CD8-positive, alpha-beta memory T cell (primary cell): ENCODE results near the gene ATP2C2. TPM values are rescaled to one million over a fixed set of nuclear protein-coding genes. Genes with fewer than 3 reads are reported as not detected.
A peak's percentile ranks its signal among the peaks of the same experiment; 100 is the strongest.

Experiments
- CTCF ChIA-PET: fragments of 350-600 bp; sonication (Branson Sonifier 250); formaldehyde crosslinking; loops from one replicate; lab custom pipeline; 2021; ENCODE audit warnings: antibody characterized with exemption; lab: Charles Lee
- POLR2A ChIA-PET: fragments of 350-600 bp; sonication (Branson Sonifier 250); formaldehyde crosslinking; loops from one replicate; lab custom pipeline; 2021; ENCODE audit warnings: antibody characterized with exemption; lab: Charles Lee
- DNase-seq, 5 donors: peaks; one replicate each; pipeline versions ENCODE4 v3.0.0 to v3.0.0-alpha.2; 2020 to 2022; ENCODE audit warnings: mixed read lengths in 1 of 5
- H3K27ac ChIP-seq: one replicate; pipeline ENCODE4 v1.7.0; 2013; ENCODE audit warnings: low read depth, mild to moderate bottlenecking, low read length, moderate library complexity
- H3K27me3 ChIP-seq: 2 replicates; pipeline ENCODE4 v1.7.0; 2013; ENCODE audit warnings: low read length, mild to moderate bottlenecking; ENCODE audit not compliant: insufficient read depth, poor library complexity, severe bottlenecking
- H3K36me3 ChIP-seq: 2 replicates; pipeline ENCODE4 v1.7.0; 2013; ENCODE audit warnings: mild to moderate bottlenecking, low read length, moderate library complexity; ENCODE audit not compliant: insufficient read depth
- H3K4me1 ChIP-seq: 2 replicates; pipeline ENCODE4 v1.7.0; 2013; ENCODE audit warnings: mild to moderate bottlenecking, low read length, moderate library complexity; ENCODE audit not compliant: insufficient read depth
- H3K4me3 ChIP-seq: 2 replicates; pipeline ENCODE4 v1.7.0; 2013; ENCODE audit warnings: mild to moderate bottlenecking, low read length
- H3K9me3 ChIP-seq: 2 replicates; pipeline ENCODE4 v1.7.0; 2013; ENCODE audit warnings: mild to moderate bottlenecking, low read length
- H3K27ac Mint-ChIP-seq, 8 donors: one replicate each; pipeline ENCODE4 v1.8.0; 2020 to 2021; ENCODE audit warnings: mixed read lengths in 8 of 8, mild to moderate bottlenecking in 6 of 8, inconsistent platforms in 3 of 8, moderate library complexity in 3 of 8
- H3K27me3 Mint-ChIP-seq, 2 donors: one replicate each; pipeline ENCODE4 v1.8.0; 2020 to 2021; ENCODE audit warnings: mixed read lengths in 2 of 2, mild to moderate bottlenecking in 1 of 2, moderate library complexity in 1 of 2
- H3K36me3 Mint-ChIP-seq, 3 donors: one replicate each; pipeline ENCODE4 v1.8.0; 2020 to 2021; ENCODE audit warnings: mixed read lengths in 3 of 3, inconsistent platforms in 1 of 3, mild to moderate bottlenecking in 1 of 3
- H3K4me1 Mint-ChIP-seq, 3 donors: one replicate each; pipeline ENCODE4 v1.8.0; 2020 to 2021; ENCODE audit warnings: mixed read lengths in 3 of 3, inconsistent platforms in 1 of 3, mild to moderate bottlenecking in 1 of 3
- H3K4me3 Mint-ChIP-seq, 7 donors: one replicate each; pipeline ENCODE4 v1.8.0; 2020 to 2021; ENCODE audit warnings: mixed read lengths in 7 of 7, mild to moderate bottlenecking in 6 of 7, moderate library complexity in 4 of 7, inconsistent platforms in 2 of 7
- H3K9me3 Mint-ChIP-seq, 5 donors: one replicate each; pipeline ENCODE4 v1.8.0; 2020 to 2022; ENCODE audit warnings: mixed read lengths in 5 of 5, mild to moderate bottlenecking in 3 of 5, moderate library complexity in 2 of 5, inconsistent platforms in 1 of 5
- polyA plus RNA-seq: library from polyadenylated mRNA; unstranded; fragments of 300-500 nt; fragmentation: Illumina TruSeq; gene quantifications from one replicate; pipeline ENCODE4 v1.2.3, GENCODE V29; 2021
- total RNA-seq, 2 experiments: library from RNA; stranded (reverse); gene quantifications; one replicate each; pipeline ENCODE4 v1.2.3, GENCODE V29; 2021

The ATP2C2 gene
- total and polyA plus RNA-seq, 3 experiments from 2014 or later, result not detected

- Histone ChIP-seq H3K4me3 (no peak overlapping the region), H3K36me3 (no peaks in the 10 kb centered on the region), H3K4me1 (no peaks in the 10 kb centered on the region), H3K27ac (no peak overlapping the region), H3K27me3 (peaks cover 19% of the 10 kb centered on the region), H3K9me3 (no peaks in the 10 kb centered on the region)
- Mint-ChIP-seq H3K4me3 (peak overlapping the region in 1 of 7 donors; percentile 1), H3K9me3 (no peaks in the 10 kb centered on the region), H3K27ac (no peak overlapping the region), H3K36me3 (no peaks in the 10 kb centered on the region), H3K4me1 (peaks cover 2 to 8% (median 4%) of the 10 kb centered on the region in 3 donors), H3K27me3 (peaks cover 19 to 57% of the 10 kb centered on the region in 2 donors)
- CTCF ChIA-PET, result no interaction called here
- DNase-seq, result no peak
- POLR2A ChIA-PET, result no interaction called here
These were observed 2.1 kb upstream of the ATP2C2 start for GRCh38 chr16:84366208-84366607.

- no peak overlapping the region for H3K27ac Mint-ChIP-seq
- H3K27ac ChIP-seq, result no peak overlapping the region
- peaks cover 0 to 1% (median 0%) of the 10 kb centered on the region in 3 donors for H3K36me3 Mint-ChIP-seq
- H3K9me3 Mint-ChIP-seq, result no peaks in the 10 kb centered on the region
- H3K9me3 ChIP-seq, result no peaks in the 10 kb centered on the region
- H3K4me1 Mint-ChIP-seq, result peaks cover 2 to 8% (median 4%) of the 10 kb centered on the region in 3 donors
- no peaks in the 10 kb centered on the region for H3K4me1 ChIP-seq
- H3K4me3 ChIP-seq, result no peak overlapping the region
- ChIA-PET POLR2A (no interaction called here), CTCF (no interaction called here)
- peaks cover 19% of the 10 kb centered on the region for H3K27me3 ChIP-seq
- H3K27me3 Mint-ChIP-seq, result peaks cover 25 to 66% of the 10 kb centered on the region in 2 donors
- no peak overlapping the region for H3K4me3 Mint-ChIP-seq
- DNase-seq, result no peak
- no peaks in the 10 kb centered on the region for H3K36me3 ChIP-seq
These were observed 1.0 kb upstream of the ATP2C2 start for GRCh38 chr16:84367297-84367680.

- Histone ChIP-seq H3K4me3 (no peak overlapping the region), H3K36me3 (no peaks in the 10 kb centered on the region), H3K4me1 (no peaks in the 10 kb centered on the region), H3K9me3 (no peaks in the 10 kb centered on the region), H3K27ac (no peak overlapping the region), H3K27me3 (peaks cover 19% of the 10 kb centered on the region)
- no peak overlapping the region for H3K4me3 Mint-ChIP-seq
- H3K9me3 Mint-ChIP-seq, result no peaks in the 10 kb centered on the region
- ChIA-PET POLR2A (no interaction called here), CTCF (no interaction called here)
- peaks cover 2 to 8% (median 4%) of the 10 kb centered on the region in 3 donors for H3K4me1 Mint-ChIP-seq
- H3K27ac Mint-ChIP-seq, result no peak overlapping the region
- DNase-seq, result no peak
- H3K36me3 Mint-ChIP-seq, result peaks cover 0 to 1% (median 0%) of the 10 kb centered on the region in 3 donors
- peaks cover 25 to 64% of the 10 kb centered on the region in 2 donors for H3K27me3 Mint-ChIP-seq
These were observed 509 bp upstream of the ATP2C2 start for GRCh38 chr16:84367750-84368307.

DNA sequence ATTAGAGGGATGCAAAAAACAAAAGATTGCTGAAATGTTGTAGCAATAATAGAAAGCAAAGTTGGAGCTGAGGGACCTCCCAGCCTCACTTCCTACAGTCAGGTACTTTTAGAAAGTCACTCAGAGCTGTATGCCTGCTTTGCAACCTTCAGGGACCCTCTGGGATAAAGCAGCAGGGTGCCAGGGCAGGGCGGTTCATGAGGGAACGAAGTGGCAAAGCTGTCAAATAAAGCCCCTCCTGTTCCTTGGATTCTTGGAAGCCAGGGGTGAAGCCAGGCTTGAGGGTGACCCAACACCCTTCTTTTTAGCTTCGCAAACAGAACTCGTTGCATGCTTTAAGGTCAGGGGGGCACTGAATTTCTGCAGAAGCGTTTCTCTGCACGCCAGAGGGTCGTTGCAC lies 767 bp downstream of the ATP2C2 start:
- H3K27me3 ChIP-seq, result peaks cover 19% of the 10 kb centered on the region
- H3K9me3 ChIP-seq, result no peaks in the 10 kb centered on the region
- Mint-ChIP-seq H3K36me3 (peaks cover 0 to 1% (median 0%) of the 10 kb centered on the region in 3 donors), H3K9me3 (no peaks in the 10 kb centered on the region), H3K27ac (no peak overlapping the region), H3K27me3 (peaks cover 29 to 64% of the 10 kb centered on the region in 2 donors), H3K4me1 (peaks cover 2 to 8% (median 4%) of the 10 kb centered on the region in 3 donors), H3K4me3 (no peak overlapping the region)
- POLR2A ChIA-PET, result no interaction called here
- CTCF ChIA-PET, result no interaction called here
- no peaks in the 10 kb centered on the region for H3K36me3 ChIP-seq
- no peaks in the 10 kb centered on the region for H3K4me1 ChIP-seq
- no peak overlapping the region for H3K27ac ChIP-seq
- no peak overlapping the region for H3K4me3 ChIP-seq
- DNase-seq, result no peak

- DNase-seq, result no peak
- no peak overlapping the region for H3K4me3 Mint-ChIP-seq
- peaks cover 37 to 62% of the 10 kb centered on the region in 2 donors for H3K27me3 Mint-ChIP-seq
- no peaks in the 10 kb centered on the region for H3K9me3 ChIP-seq
- no peaks in the 10 kb centered on the region for H3K9me3 Mint-ChIP-seq
- H3K27ac Mint-ChIP-seq, result no peak overlapping the region
- H3K27ac ChIP-seq, result no peak overlapping the region
- no peak overlapping the region for H3K4me3 ChIP-seq
- ChIA-PET CTCF (no interaction called here), POLR2A (no interaction called here)
- H3K36me3 Mint-ChIP-seq, result peaks cover 0 to 1% (median 0%) of the 10 kb centered on the region in 3 donors
- H3K36me3 ChIP-seq, result no peaks in the 10 kb centered on the region
- H3K4me1 Mint-ChIP-seq, result peaks cover 2 to 8% (median 4%) of the 10 kb centered on the region in 3 donors
- H3K27me3 ChIP-seq, result peaks cover 19% of the 10 kb centered on the region
- H3K4me1 ChIP-seq, result no peaks in the 10 kb centered on the region
These were observed 1.7 kb downstream of the ATP2C2 start for GRCh38 chr16:84369938-84370627.

DNA sequence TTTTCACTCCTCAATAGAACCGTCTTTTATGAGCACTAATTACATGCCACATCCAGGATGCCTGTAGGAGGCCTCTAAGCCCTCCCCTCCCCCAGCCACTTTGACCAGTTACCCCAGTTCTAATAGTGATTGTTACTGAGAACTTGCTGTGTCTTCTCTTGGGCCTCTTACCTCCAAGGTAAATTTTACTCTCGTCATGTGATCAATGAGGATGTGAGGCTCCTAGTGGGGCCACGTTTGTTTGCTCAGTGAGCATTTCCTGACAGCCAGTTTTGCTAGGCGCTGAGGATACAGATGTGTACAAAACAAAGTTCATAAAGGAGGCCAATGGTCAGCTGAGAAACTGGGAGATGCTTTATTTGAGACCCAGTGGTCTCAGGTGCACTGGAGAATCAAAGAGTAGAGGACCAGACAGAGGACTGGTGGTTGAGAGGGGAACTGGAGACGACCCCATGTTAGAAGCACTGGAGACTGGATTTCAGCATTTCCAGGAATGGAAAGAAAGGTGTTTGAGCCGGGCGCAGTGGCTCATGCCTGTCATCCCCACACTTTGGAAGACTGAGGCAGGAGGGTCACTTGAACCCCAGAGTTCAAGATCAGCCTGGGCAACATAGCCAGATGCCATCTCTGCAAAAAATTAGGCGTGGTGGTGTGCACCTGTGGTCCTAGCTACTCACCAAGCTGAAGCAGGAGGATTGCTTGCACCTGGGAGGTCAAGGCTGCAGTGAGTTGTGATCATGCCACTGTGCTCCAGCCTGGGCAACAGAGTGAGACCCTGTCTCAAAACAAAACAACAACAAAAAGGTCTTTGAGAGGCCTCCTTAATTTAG lies 2.6 kb downstream of the ATP2C2 start:
- peaks cover 19% of the 10 kb centered on the region for H3K27me3 ChIP-seq
- Mint-ChIP-seq H3K4me3 (no peak overlapping the region), H3K9me3 (no peaks in the 10 kb centered on the region), H3K27ac (no peak overlapping the region), H3K27me3 (peaks cover 37 to 66% of the 10 kb centered on the region in 2 donors), H3K36me3 (peaks cover 0 to 1% (median 0%) of the 10 kb centered on the region in 3 donors), H3K4me1 (peaks cover 2 to 8% (median 4%) of the 10 kb centered on the region in 3 donors)
- H3K4me3 ChIP-seq, result no peak overlapping the region
- no peak for DNase-seq
- POLR2A ChIA-PET, result no interaction called here
- H3K4me1 ChIP-seq, result no peaks in the 10 kb centered on the region
- no peaks in the 10 kb centered on the region for H3K36me3 ChIP-seq
- no peaks in the 10 kb centered on the region for H3K9me3 ChIP-seq
- CTCF ChIA-PET, result no interaction called here
- H3K27ac ChIP-seq, result no peak overlapping the region

DNA sequence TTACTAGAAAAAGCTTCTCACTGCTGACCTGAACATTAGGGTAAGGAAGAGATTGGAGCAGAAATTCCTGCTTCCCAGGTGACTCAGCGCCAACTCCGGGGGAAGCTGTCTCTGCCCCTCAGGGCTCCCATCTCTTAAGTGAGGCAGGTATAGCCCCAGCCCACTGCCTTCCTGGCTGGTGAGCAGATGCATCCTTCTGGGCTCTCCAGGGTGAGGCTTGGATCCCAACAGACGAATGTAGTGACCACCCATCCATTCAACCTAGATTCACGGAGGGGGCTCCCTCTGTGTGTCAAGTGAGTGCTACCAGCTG lies 3.2 kb downstream of the ATP2C2 start:
- Mint-ChIP-seq H3K4me1 (peaks cover 2 to 8% (median 4%) of the 10 kb centered on the region in 3 donors), H3K27me3 (peaks cover 35 to 62% of the 10 kb centered on the region in 2 donors), H3K9me3 (no peaks in the 10 kb centered on the region), H3K27ac (no peak overlapping the region), H3K36me3 (peaks cover 0 to 1% (median 0%) of the 10 kb centered on the region in 3 donors), H3K4me3 (no peak overlapping the region)
- Histone ChIP-seq H3K27me3 (peaks cover 19% of the 10 kb centered on the region), H3K9me3 (no peaks in the 10 kb centered on the region), H3K4me3 (no peak overlapping the region), H3K4me1 (no peaks in the 10 kb centered on the region), H3K27ac (no peak overlapping the region), H3K36me3 (no peaks in the 10 kb centered on the region)
- ChIA-PET POLR2A (no interaction called here), CTCF (no interaction called here)
- DNase-seq, result no peak
